ENCODE measurements around the gene LETM1. TPM values are rescaled to one million over a fixed set of nuclear protein-coding genes. Genes with fewer than 3 reads are reported as not detected.
"Not testable (repeated sequence)": the region's sequence is repeated elsewhere in the genome, so short reads cannot be mapped to it uniquely, and the experiment has no call there.

LETM1 gene
- total and polyA plus RNA-seq, 12 donors = 20.7 to 117 (median 37.9) TPM

DNA sequence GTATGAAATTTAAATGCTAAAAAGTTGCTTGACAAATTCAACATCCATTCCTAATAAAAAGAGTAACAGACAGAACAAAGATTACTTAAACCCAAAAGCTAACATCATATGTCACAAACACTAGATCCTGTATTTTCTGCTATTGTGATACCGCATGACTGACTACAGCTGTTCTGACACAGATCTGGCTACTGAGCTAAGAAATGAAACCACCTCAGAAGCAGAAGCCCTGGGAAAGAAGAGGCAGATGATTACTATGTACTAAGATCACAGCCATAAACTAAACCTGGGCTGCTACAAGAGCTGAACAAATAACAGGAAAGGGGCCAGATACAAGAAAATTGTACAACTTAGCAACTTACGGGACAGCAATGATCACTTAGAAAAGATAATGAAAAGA, 9.4 kb downstream of the LETM1 start:
- DNase-seq = no peak
- peaks cover 0 to 28% of the 10 kb centered on the region in 2 donors for H3K36me3 ChIP-seq (replicated peaks in 1 of 2)
- H3K9me3 ChIP-seq (replicated peaks in 1 of 3) = no peaks in the 10 kb centered on the region
- no peak overlapping the region for H3K27ac ChIP-seq
- 91 to 96% (median 94%) methylated on average over 2 of the region's 2 CpGs for WGBS, 4 donors
- H3K4me3 ChIP-seq = no peak overlapping the region
- intact Hi-C loops (cut with DNase I) = no loop called here
- H3K4me1 ChIP-seq (replicated peaks in 1 of 2) = peaks cover 31 to 37% of the 10 kb centered on the region in 2 donors
- no peaks in the 10 kb centered on the region for H3K27me3 ChIP-seq
- no peak for TF ChIP-seq POLR2A (IDR thresholded peaks at IDR 0.05)
- TF ChIP-seq, protein P1, sequence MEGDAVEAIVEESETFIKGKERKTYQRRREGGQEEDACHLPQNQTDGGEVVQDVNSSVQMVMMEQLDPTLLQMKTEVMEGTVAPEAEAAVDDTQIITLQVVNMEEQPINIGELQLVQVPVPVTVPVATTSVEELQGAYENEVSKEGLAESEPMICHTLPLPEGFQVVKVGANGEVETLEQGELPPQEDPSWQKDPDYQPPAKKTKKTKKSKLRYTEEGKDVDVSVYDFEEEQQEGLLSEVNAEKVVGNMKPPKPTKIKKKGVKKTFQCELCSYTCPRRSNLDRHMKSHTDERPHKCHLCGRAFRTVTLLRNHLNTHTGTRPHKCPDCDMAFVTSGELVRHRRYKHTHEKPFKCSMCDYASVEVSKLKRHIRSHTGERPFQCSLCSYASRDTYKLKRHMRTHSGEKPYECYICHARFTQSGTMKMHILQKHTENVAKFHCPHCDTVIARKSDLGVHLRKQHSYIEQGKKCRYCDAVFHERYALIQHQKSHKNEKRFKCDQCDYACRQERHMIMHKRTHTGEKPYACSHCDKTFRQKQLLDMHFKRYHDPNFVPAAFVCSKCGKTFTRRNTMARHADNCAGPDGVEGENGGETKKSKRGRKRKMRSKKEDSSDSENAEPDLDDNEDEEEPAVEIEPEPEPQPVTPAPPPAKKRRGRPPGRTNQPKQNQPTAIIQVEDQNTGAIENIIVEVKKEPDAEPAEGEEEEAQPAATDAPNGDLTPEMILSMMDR (IDR thresholded peaks at IDR 0.05) = no peak

DNA sequence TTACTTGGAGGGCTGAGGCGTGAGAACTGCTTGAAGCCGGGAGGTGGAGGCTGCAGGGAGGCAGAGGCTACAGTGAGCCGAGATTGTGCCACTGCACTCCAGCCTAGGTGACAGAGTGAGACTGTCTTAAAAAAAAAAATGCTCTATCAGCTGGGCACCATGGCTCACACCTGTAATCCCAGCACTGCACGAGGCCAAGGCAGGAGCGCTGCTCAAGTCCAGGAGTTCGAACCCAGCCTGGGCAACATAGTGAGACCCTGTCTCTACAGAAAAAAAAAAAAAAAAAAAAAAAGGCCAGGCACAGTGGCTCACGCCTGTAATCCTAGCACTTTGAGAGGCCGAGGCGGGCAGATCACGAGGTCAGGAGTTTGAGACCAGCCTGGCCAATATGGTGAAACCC, 11.3 kb downstream of the LETM1 start:
- Histone ChIP-seq H3K36me3 (replicated peaks in 1 of 2) (peaks cover 0 to 45% of the 10 kb centered on the region in 2 donors), H3K27ac (peak overlapping the region; percentile 5 to 91 (median 78)), H3K4me1 (replicated peaks in 1 of 2) (peaks cover 22 to 24% of the 10 kb centered on the region in 2 donors)
- intact Hi-C loops (cut with DNase I); DNase-seq; H3K4me3 ChIP-seq; H3K27me3 ChIP-seq; H3K9me3 ChIP-seq (replicated peaks in 1 of 3): not testable (repeated sequence)
- WGBS, 4 donors = 94 to 99% (median 94%) methylated on average over 9 to 10 of the region's 10 CpGs

DNA sequence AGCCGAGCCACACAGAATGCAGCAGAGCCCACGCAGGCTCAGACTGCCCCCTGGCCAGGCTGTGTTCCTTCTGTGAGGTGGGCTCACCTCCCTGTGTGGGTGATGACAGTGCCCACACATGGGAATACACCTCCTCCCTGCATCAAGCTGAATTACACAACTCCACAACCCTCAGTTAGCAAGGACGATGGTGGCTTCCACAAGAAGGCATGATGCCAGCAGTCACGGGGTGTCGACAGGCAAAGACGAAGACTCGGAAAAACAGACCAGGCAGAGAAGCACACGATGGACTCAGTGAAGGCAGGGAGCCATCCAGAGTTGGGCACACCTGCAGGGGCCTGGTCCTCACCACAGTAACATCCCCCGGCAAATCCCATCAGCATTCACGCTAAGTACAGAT, 12.1 kb downstream of the LETM1 start:
- intact Hi-C loops (cut with DNase I) = no loop called here
- Histone ChIP-seq H3K27me3 (no peaks in the 10 kb centered on the region), H3K4me3 (no peak overlapping the region), H3K9me3 (replicated peaks in 1 of 3) (no peaks in the 10 kb centered on the region), H3K4me1 (replicated peaks in 1 of 2) (peaks cover 22 to 24% of the 10 kb centered on the region in 2 donors), H3K27ac (peak overlapping the region; percentile 5 to 91 (median 78)), H3K36me3 (replicated peaks in 1 of 2) (peaks cover 0 to 52% of the 10 kb centered on the region in 2 donors)
- TF ChIP-seq, protein P1 (IDR thresholded peaks at IDR 0.05) = peak in 2 of 6 experiments; percentile 14 to 16
- TF ChIP-seq POLR2A (IDR thresholded peaks at IDR 0.05) = peak in 1 of 2 donors; percentile 61
- DNase-seq = peak; percentile 87 to 96 (median 95)
- 37 to 57% (median 50%) methylated on average over 8 to 10 of the region's 10 CpGs for WGBS, 4 donors

DNA sequence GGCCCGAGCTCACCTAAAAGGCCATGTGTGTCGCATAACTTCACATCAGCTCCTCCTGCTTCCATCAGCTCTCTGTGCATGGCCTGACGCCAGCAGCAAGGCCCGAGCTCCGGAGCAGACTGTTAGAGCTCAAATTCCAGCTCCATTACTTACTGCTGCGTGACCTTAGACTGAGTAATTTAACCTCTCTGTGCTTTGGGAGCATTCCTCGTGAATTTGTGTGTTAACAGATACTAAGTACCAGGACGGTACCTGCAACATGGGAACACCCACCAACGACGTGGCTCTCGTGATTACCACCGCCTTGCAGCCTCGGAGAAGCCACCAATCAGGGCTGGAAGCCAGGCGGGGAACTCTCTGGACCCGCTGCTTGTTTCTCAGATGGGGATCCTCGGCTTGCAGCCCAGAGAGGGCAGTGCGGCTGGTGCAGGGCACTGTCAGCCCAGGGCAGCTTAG, 12.9 kb downstream of the LETM1 start:
- Histone ChIP-seq H3K4me3 (no peak overlapping the region), H3K27me3 (no peaks in the 10 kb centered on the region), H3K9me3 (replicated peaks in 1 of 3) (no peaks in the 10 kb centered on the region), H3K27ac (peak overlapping the region; percentile 43 to 91 (median 78)), H3K4me1 (replicated peaks in 1 of 2) (peaks cover 22 to 24% of the 10 kb centered on the region in 2 donors), H3K36me3 (replicated peaks in 1 of 2) (peaks cover 0 to 57% of the 10 kb centered on the region in 2 donors)
- intact Hi-C loops (cut with DNase I) = no loop called here
- WGBS, 4 donors = 27 to 51% (median 39%) methylated on average over 3 to 17 of the region's 17 CpGs
- TF ChIP-seq, protein P1 (IDR thresholded peaks at IDR 0.05) = no peak
- TF ChIP-seq POLR2A (IDR thresholded peaks at IDR 0.05) = no peak
- DNase-seq = peak; percentile 55 to 85 (median 82)

- Histone ChIP-seq H3K4me1 (replicated peaks in 1 of 2) (peaks cover 22 to 24% of the 10 kb centered on the region in 2 donors), H3K27ac (peak overlapping the region in 3 of 5 donors; percentile 78 to 91 (median 89)), H3K27me3 (no peaks in the 10 kb centered on the region), H3K36me3 (replicated peaks in 1 of 2) (peaks cover 0 to 54% of the 10 kb centered on the region in 2 donors), H3K9me3 (replicated peaks in 1 of 3) (no peaks in the 10 kb centered on the region), H3K4me3 (no peak overlapping the region)
- TF ChIP-seq, protein P1 (IDR thresholded peaks at IDR 0.05) = no peak
- TF ChIP-seq POLR2A (IDR thresholded peaks at IDR 0.05) = no peak
- 48 to 74% (median 68%) methylated on average over 11 to 13 of the region's 13 CpGs for WGBS, 4 donors
- intact Hi-C loops (cut with DNase I) = no loop called here
- peak in 5 of 7 donors; percentile 28 to 54 (median 43) for DNase-seq
Observed at GRCh38 chr4:1842339-1842895, 13.5 kb downstream of the LETM1 start.

Data from adrenal gland (tissue), 12 donors.